Measurements from ENCODE around the gene STAB2. TPM values are rescaled to one million over a fixed set of nuclear protein-coding genes. Genes with fewer than 3 reads are reported as not detected.

Gene STAB2
- total and polyA plus RNA-seq, 2 of the 4 experiments (the other 2 are of a cell fraction) = not detected

DNA sequence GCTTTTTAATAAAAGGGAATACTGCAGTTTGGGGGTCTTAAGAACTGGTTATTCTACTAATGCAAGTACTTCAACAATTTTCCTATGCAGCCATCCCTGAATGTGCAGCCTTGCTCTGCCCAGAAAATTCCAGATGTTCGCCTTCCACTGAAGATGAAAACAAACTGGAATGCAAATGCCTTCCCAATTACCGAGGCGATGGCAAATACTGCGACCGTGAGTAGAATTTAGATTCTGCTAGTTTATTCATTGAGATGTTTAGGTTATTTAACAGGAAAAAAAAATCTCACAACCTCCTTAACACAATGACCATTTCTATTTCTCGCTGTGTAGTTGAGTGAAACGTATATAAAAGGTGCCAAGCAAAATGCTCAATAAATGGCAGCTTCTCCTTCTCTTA is 49.9 kb downstream of the STAB2 start:
- Histone ChIP-seq H3K9me1 (ENCODE audit: insufficient read depth, low read length) (no peaks in the 10 kb centered on the region), H3K79me1 (ENCODE audit: low read depth in 1 of 2, low read length in 2 of 2) (no peaks in the 10 kb centered on the region), H3K36me3 (ENCODE audit: control insufficient read depth, insufficient read depth, low read length) (no peaks in the 10 kb centered on the region), H3K4ac (ENCODE audit: low read depth, low read length) (no peak overlapping the region), H4K91ac (ENCODE audit: insufficient read depth, low read depth, low read length) (no peak overlapping the region), H3K4me2 (ENCODE audit: low read depth, low read length) (no peak overlapping the region), H2AK9ac (replicated peaks; ENCODE audit: low read depth, low read length, poor library complexity) (no peak overlapping the region), H3K56ac (ENCODE audit: extremely low read depth, insufficient read depth, low read length) (no peak overlapping the region), H3K9me3 (ENCODE audit: control insufficient read depth, insufficient read depth, low read length) (no peaks in the 10 kb centered on the region; the same call in 1 of the 2 replicates), H3K27me3 (ENCODE audit: control insufficient read depth, insufficient read depth, low read length) (no peaks in the 10 kb centered on the region; the same call in 1 of the 2 replicates), H2BK120ac (ENCODE audit: low read depth, low read length) (no peak overlapping the region), H4K8ac (ENCODE audit: low read depth in 2 of 2, low read length in 2 of 2) (no peak overlapping the region), H3K4me1 (ENCODE audit: control insufficient read depth, insufficient read depth, low read length) (no peaks in the 10 kb centered on the region), H4K5ac (ENCODE audit: low read depth, low read length) (no peak overlapping the region), H3K27ac (ENCODE audit: insufficient read depth, low read length) (no peak overlapping the region), H3K18ac (ENCODE audit: low read depth, low read length) (no peak overlapping the region), H3K14ac (replicated peaks; ENCODE audit: low read depth, low read length) (no peak overlapping the region), H2BK5ac (ENCODE audit: low read depth, low read length, poor library complexity, severe bottlenecking) (no peak overlapping the region), H3K23ac (ENCODE audit: low read depth, low read length) (no peak overlapping the region), H2AFZ (replicated peaks; ENCODE audit: low read length, poor library complexity) (no peak overlapping the region), H4K20me1 (ENCODE audit: insufficient read depth, low read length) (no peaks in the 10 kb centered on the region), H2AK5ac (ENCODE audit: low read depth, low read length) (no peak overlapping the region), H3K4me3 (ENCODE audit: insufficient read depth, low read depth, low read length) (no peak overlapping the region), H2BK15ac (ENCODE audit: low read depth, low read length) (no peak overlapping the region), H2BK20ac (ENCODE audit: low read depth, low read length) (no peak overlapping the region), H3K9ac (ENCODE audit: low read depth, low read length) (no peak overlapping the region)
- dilution Hi-C loops (cut with HindIII; ENCODE audit: low sequenced_read_pairs, unreplicated experiment) (no loop called here), intact Hi-C loops (cut with micrococcal nuclease) (no loop called here), in situ Hi-C loops (cut with MboI; ENCODE audit: low sequenced_read_pairs) (no loop called here)
- 57% methylated on average over 1 of the region's 7 CpGs; no CpG with 5 or more reads in 1 of the 2 experiments for WGBS, 2 experiments (ENCODE audit: extremely low coverage in 2 of 2, insufficient read length in 1 of 2)
- no peak for DNase-seq
- TF ChIP-seq CEBPB (IDR thresholded peaks at IDR 0.05; ENCODE audit: low read depth, low read length) (no peak), RFX5 (IDR thresholded peaks at IDR 0.05; ENCODE audit: low read depth, low read length) (no peak)
- no TSS peak for BruUV-seq (replicated peaks)
- CTCF ChIA-PET = no interaction called here
- no peak for ATAC-seq (ENCODE audit: low read depth)
- POLR2A ChIA-PET (ENCODE audit: unreplicated experiment) = no interaction called here
